GM21825 (cell line): ENCODE results near the gene DDX10.
A peak's percentile ranks its signal among the peaks of the same experiment; 100 is the strongest.

Experiments
- ATAC-seq: cut with Tn5 transposase; IDR thresholded peaks from one replicate; pipeline ENCODE4 v1.9.1; 2021; ENCODE audit warnings: mild to moderate bottlenecking, moderate library complexity; ENCODE audit not compliant: unreplicated experiment

Gene DDX10

DNA sequence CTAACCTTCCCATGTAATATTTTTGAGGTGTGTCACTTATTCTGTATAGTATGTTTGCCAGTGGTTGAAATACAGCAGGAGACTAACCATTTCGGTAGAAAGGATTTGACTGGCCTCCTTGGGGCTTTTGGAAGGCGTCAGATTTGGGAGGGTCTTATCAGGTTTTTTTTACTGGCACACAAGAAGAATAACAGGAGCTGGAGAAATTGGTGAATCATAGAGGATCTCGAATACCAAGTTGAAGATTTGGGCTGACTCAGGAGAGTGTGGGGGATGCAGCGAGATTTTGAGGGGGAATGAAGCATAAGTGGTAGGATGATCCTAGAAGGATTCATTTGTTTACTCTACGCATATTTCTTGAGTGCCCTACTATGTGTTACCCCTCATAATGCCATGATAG, 200.5 kb downstream of the DDX10 start:
- ATAC-seq: no peak

DNA sequence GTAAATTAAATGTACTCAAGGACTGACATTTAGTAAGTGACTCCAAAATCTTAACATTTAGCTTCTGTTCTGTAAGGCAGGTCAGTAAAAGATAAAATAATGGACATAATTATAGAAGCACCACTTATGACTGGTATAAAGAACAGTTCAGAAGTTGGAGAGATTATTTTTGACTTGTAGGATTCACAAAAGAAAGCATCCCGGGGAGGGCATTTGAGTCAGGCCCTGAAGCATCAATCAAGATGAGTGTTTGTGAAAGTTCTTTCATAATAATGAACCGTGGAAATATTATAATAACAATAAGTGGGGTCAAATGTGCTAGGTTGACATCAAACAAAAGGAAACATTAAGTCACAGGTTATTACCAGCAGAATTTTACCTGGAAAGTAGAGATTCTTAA, 201.9 kb downstream of the DDX10 start:
- ATAC-seq: no peak

DNA sequence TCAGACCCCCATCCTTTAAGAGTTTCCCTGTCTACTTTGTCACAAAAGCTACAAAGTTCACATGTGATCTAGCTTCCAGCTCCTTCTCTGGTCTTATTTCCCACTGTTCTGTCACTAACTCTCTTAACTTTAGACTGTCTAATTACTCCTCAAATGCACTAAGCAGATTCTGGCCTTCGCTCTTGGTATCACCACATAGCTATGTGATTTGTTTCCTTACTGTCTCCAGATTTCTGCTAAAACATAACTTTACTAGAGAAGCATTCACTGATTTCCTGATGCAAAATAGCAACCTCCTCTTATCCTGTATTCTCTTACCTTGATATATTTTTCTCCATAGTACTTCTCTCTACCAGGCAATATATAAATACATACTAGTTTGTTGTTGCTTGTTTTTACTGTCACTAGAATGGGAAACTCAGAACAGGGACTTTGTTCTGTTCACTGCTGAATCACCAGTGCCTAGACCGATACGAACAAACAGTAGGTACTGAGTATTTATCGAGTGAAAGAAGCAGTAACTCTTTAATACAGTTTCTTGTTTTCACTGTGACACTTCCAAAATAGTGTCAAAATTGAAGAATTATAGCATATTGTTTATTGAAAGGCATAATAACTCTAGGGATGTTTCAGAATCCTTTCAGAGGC, 205.6 kb downstream of the DDX10 start:
- no peak for ATAC-seq

DNA sequence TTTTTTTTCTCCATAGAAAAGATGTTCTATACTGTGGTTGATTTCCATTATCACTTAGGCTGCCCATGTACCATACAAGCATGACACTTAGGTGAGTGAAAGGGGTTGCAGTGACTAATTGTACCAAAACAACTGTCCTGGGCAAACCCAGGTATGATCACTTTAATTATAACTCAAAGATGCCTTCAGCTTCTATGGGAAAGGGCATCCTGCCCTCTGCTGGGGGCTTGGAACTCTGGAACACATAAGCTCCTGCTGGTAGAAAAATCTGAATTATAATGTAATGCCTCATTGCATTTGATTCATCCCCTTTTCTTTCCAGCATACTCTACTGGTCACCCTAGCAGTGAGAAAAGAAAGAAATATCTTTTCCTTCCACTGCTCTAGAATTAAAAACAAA, 206.3 kb downstream of the DDX10 start:
- no peak for ATAC-seq

DNA sequence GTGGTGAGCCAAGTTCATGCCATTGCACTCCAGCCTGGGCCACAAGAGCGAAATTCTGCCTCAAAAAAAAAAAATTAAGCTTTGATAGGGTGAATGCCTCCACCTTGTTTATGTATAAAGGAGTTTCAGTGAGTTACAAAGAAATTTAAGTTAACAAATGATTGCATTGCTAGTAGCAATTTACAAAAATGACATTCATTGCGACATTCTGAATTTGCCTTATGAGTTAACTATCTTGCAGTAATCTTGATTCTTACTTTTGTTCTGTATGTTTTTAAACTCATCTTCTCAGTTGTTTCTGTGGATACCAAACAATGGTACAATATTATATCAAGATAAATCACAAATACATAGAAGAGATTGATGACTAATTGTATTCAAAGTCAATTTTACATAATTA, 207.0 kb downstream of the DDX10 start:
- ATAC-seq: no peak

DNA sequence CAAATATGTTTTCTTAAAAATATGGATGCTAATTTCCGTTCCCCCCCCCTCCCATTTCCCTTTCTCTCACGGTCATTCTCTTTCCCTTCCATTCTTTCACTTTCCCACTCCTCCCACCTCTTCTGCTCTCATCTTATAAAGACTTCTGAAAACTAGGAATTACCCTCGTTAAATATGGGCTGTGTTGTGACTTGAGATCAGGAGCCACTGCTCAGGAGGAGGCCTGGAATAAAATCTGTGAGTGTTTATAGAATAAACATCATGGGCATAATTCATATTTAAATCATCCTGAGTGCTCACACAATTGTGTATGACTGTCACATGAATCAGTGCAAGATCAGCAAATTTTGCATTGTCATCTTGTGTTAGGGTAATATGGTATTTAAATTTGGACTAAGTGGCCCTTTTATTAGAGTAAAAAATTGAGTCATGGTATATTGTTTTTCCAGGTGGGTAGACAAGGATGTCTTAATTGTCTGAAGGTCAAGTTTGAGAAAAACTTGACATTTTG, 208.0 kb downstream of the DDX10 start:
- no peak for ATAC-seq

DNA sequence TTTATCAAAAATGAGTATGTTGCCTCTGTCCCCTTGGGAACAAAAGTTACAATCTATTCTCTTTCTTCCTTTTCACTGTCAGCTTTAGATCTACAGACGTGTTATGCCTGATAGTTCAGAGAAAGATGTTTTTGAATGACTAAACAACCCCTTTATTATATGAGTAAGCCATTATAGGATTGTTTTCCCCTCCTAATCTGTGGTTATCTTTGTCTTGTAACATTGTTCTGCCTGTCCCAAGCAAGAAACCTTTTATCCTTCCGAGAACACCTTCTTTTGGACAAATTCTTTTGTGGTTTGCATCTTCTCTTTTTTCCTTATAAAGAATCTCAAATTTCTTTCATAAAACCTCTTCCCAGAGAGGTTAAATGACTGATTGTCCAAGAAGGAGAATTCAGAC, 208.4 kb downstream of the DDX10 start:
- no peak for ATAC-seq

DNA sequence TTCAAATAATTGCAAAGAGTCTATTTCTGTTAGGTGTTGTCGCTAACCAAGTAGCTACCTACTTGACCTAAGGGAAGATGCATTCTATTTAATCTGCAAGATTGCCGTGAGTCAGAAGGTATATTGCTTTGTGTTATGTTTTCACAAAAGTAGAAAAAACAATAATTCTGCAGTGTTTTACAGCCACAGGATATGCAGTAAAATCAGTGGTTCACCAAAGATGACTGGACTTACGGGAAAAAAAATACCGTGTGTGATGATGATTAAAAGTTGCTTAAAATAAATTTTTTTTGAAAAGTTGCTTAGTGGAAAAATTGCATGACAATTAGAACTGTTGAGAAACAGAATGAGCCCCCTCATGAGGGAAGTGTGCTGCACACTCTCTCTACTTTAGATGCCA, 209.1 kb downstream of the DDX10 start:
- no peak for ATAC-seq

DNA sequence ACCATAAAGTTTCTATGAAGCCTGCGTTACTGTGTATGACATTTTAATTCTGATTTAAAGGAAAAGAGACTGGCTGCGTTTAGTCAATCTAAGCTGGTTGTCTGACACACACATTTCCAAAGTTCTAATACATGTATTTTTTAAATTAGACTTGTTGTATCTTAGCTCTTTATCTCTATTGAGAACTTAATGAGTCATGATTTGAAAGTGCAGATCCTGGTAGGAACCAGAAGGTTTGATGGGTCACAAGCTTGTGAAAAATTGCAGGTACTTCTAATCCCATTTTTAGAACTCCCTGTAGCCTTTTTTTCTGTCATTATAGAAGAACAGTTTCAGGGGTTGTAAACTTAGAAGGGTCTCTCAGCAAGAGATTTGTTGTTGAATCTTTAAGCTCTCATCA, 210.3 kb downstream of the DDX10 start:
- ATAC-seq: no peak

DNA sequence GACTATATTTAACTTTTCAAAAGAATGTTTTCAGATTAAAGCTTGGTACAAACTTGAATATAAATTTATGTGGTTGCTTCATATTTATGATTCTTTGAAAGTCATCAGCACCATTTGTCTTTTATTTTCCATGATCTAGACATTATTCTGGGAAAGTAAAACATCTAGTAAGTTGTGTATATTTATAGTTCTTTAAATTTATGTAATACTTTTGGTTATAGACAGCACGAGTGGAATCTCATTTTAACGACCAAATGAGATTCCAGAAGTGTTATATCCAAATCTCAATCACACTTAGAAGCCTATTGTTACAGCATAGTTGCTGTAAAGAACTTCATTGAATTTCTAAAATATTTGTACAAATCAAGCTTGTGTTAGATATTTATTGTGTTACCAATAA, 212.3 kb downstream of the DDX10 start:
- ATAC-seq: no peak

DNA sequence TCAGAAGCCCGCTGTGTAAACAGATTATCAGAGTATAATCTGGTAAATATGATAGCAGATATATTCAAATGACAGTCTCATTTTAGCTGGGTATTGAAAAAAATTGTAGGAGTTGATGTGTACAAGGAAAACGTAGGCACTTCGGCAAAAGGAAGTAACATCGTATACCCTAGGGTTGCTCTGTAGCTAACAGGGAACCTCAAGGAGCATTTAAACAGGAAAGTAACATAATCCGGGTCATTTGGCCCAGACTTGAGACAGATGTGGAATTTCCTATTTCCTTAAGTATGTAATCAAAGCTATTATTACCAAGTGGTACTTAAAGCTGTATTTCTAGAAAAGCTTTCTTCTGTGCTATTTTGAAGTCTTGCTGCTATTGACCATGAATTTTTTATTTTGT, 215.6 kb downstream of the DDX10 start:
- no peak for ATAC-seq

DNA sequence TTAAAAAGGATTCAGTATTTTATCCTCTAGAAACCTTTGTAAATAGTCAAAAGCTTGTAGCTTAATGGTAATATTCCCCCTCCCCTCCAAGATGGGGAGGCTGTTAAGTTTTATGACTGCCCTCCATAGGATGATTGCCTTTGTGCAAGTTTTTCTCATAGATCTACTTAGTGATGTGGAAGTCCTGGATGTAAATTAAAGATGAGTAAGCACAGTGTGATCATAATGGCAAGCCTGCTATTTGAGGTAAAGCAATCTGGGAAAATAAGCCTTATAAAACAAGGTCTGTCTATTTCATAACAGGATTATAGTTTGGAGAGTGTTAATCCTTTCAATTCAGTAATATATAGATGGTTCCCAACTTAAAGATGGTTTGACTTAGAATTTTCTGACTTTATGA, 216.3 kb downstream of the DDX10 start:
- no peak for ATAC-seq

DNA sequence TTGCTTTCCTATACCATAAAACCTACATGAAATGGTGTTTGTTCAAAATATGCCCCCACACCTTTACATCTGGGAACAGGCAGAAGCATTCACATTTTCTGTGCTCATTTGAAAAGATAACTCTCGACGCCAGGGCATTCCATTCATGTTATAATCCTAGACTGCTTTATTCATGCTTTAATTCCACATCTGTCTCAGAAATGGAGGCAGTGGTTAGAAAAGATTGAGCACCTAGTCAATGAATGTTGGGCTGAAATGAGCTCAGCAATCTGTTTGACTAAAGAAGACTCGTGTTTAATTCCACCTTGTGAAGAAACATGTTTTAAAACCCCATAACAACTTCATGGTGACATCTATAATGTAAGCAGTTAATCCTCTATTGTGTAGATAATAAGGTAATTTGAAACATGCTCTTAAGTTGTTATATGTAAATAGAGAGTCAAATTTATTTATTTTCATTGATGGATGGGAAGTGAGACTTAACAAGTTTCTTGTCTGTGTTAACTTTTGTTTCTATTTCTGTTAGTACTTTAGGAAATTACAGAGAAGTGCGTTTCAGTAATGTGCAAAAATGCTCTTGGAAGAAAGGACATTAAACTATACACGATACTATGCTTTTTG, 217.5 kb downstream of the DDX10 start:
- ATAC-seq: no peak

DNA sequence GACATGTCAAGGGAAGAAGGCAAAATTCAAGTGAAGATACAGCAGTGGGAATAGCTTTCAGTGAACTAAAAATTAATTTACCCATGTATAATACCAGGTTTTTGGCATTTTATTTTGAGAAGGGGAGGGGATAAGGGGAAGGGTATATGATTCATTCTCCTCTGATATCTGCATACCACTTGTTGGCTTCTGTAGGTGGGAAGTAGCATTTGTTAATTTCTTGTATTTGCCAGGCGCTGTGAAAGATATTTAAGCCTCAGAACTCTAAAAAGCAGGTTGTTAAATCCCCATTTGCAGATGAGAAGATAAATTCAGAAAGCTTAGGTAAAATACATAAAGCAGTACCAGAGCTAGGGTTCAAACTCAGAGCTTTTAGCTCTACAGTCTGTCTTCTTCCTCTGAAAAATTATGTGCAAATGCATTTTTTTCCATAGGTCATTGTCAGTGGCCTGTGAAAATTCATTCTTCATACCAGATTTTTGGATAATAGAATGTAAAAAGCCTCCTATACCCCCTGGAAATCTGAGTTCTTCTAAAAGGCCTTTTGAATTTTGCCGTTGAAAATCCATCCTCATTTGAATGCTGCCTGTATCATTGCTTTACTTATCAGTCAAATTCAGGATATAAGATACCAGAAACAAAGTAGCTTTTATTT, 221.3 kb downstream of the DDX10 start:
- ATAC-seq: no peak

DNA sequence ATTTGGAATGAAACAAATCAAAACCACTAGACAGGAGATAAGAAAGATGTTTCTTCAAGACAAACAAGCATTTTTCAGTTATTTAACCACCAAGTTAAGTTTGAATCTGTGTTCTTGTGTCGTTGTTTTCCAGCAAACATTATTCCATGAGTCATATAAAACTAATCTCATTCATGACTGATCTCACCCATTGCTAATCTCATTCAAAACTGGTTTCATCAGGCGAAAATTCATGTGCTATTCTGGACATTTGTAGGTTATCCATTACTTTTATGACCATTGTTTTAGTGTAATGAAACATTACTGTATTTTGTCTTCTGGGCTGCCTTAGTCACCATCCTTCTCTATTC, 221.8 kb downstream of the DDX10 start:
- no peak for ATAC-seq

DNA sequence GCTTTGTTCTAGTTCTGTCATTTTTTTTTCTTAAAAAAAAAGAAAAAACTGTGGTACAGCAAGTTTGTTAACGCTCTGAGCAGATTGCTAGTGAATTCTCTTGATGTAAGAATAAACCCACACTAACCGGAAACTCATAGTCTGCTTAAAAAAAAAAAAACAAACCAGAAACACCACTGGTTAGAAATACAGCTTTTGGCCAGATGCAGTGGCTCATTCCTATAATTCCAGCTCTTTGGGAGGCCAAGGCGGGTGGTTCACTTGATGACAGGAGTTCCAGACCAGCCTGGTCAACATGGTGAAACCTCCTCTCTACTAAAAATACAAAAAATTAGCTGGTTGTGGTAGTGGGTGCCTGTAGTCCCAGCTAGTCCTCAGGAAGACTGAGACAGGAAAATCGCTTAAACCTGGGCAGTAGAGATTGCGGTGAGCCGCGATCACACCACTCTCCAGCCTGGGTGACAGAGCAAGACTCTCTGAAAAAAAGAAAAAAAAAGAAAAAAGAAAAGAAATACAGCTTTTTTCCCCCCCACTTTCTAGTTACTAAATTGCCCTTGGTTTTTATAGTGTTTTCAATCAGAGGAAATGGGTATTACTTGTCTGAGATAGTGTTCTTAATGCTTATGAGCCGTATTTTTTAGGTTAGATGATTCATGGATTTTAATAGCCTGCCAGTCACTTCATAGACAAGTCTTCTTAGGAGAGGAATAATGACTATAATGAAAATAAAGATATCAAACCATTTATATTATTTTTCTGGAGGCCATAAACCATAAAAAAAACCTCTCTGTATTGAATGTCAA, 222.8 kb downstream of the DDX10 start:
- no peak for ATAC-seq

DNA sequence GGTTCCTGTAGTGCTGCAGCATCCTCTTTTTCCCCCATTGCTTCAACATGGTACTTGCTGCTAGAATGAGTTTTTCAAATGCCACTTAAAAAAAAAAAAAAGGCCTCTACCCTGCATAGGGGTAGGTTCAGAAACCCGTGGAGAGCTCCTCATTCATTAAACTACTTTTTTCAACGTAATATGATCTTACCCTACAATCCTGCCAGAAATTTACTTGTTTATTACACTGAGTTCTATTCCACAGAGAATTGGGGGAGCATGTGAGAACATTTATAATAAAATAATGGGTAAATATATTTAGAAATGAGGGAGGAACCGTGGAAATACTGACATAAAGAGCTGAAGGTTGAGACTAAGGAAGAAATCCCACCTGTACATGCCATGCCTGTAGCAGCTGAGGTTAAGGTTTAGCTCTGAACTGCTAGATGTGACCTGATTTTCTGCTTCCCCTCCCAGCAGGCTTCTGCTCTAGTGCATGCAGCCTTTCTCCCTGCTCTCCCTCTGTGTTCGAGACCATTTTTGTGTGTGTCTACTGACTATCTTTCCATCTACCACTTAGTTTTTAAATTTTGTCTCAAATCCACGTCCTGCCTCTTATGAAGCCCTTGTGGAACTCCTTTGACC, 225.7 kb downstream of the DDX10 start:
- ATAC-seq: no peak

DNA sequence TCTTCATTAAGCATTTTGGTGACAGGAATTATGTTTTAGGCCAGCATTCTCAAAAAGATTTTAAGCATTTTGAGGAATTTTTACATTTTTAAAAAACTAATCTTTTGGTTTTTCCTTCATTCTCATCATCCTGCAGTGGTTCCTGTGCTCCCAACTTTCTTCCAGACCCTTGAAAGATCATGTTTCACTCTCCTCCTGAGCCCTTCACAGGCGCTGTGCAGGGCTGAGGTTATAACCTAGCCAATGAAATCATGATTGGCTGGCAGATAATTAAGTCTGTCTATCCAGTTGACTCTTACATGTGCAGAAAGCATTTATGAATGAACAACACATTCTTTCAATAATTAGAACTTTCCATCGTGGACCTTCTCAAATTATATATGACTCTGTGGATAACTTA, 226.3 kb downstream of the DDX10 start:
- ATAC-seq: no peak

DNA sequence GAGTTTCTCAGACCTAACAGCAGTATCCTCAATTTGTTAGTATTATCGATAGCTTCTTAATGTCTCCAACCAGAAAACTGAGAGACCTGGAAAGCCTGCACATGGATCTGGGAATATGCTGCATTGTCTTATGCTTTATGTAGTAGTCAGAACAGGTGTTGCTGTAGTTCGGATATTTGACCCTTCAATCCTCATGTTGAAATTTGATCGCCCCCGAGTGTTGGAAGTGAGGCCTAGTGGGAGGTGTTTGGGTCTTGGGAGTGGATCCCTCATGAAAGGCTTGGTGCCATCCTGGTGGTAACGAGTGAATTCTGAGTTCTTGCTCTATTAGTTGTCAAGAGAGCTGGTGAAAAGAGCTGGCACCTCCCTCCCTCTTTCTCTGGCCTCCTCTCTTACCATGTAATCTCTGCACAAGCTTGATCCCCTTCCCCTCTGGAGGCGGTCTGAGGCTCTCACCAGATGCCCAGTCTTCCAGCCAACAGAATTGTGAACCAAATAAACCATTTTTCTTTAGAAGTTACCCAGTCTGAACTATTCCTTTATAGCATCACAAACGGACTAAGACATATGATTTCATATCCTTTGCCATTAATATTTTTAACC, 227.1 kb downstream of the DDX10 start:
- ATAC-seq: no peak

DNA sequence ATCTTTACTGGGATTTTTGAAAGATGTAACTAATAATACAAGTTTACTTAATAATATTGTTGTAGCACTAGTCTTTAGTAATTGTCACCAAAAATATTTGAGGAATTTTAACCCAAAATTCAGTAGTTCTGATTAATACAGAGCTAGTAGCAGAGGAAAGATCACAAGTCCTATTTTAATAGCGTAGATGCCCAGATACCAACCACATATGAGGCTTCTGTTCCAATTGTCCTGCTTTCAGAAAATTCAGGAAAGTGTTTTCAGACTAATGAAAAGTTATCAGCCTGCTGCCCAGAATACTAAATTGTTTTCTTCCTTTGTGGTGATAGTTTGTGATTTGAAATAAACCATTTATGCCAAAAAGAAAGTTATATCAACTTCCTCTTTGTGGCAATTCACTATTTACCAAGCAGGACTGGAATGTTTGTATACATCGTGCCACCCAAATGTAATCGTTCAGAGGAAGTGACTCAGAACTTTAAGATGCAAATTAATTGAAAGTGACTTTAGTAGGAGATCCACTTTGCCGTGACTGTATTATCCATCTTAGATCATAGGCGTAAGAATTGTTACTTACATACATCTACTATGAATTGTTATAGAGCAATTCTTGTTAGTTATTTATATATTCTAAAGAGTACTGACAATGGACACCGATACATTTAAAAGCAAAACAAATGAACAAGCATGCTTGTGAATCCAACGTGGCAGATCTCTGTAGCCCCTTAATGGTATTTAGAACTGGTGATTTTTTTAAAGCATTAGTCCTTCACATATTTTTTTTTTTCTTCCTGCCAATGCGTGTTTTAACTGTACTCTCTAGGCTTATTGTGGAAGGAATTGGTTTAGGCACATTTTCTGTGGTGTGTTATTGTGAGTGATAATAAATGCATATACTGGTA, 231.0 kb downstream of the DDX10 start:
- peak; percentile 74 for ATAC-seq
